Body of pancreas (tissue), 4 donors: ENCODE measurements around the gene TUBGCP2.

ENCODE experiments used
- POLR2A ChIP-seq, 3 donors: fragments of 450-650 bp; IDR thresholded peaks; one replicate each; pipeline ENCODE4 v1.6.1; 2016; ENCODE audit warnings: antibody characterized with exemption in 3 of 3, mild to moderate bottlenecking in 2 of 3
- TF ChIP-seq, protein P1 (sequence below), 7 experiments: fragments of 450-650 bp in 4 of 7; fragments of 200-600 bp in 3 of 7; sonication (generic) in 3 of 7; IDR thresholded peaks; one replicate each; pipeline ENCODE4 v1.5.1; 2016 to 2019; ENCODE audit warnings: antibody characterized with exemption in 7 of 7

- TF ChIP-seq, protein P1, sequence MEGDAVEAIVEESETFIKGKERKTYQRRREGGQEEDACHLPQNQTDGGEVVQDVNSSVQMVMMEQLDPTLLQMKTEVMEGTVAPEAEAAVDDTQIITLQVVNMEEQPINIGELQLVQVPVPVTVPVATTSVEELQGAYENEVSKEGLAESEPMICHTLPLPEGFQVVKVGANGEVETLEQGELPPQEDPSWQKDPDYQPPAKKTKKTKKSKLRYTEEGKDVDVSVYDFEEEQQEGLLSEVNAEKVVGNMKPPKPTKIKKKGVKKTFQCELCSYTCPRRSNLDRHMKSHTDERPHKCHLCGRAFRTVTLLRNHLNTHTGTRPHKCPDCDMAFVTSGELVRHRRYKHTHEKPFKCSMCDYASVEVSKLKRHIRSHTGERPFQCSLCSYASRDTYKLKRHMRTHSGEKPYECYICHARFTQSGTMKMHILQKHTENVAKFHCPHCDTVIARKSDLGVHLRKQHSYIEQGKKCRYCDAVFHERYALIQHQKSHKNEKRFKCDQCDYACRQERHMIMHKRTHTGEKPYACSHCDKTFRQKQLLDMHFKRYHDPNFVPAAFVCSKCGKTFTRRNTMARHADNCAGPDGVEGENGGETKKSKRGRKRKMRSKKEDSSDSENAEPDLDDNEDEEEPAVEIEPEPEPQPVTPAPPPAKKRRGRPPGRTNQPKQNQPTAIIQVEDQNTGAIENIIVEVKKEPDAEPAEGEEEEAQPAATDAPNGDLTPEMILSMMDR (IDR thresholded peaks at IDR 0.05): no peak
- peak in 1 of 3 donors; percentile 36 for TF ChIP-seq POLR2A (IDR thresholded peaks at IDR 0.05)
Observed at GRCh38 chr10:133278577-133279265, 30.0 kb downstream of the TUBGCP2 start.
